Measurements from ENCODE around the gene IFT57.

- TF ChIP-seq CTCF (IDR thresholded peaks at IDR 0.05) (no peak), POLR2A (IDR thresholded peaks at IDR 0.05) (no peak)
Observed at GRCh38 chr3:108124337-108125152, 97.7 kb downstream of the IFT57 start.

Measured in gastroesophageal sphincter (tissue), 3 donors.